ENCODE data around the gene PERM1.
A peak's percentile ranks its signal among the peaks of the same experiment; 100 is the strongest.

PERM1 gene

GRCh38 chr1:958823-959730 lies 22.8 kb downstream of the PERM1 start, which contains the start of gene NOC2L:
Gene NOC2L (minus strand): TSS chr1:959256. CDS start chr1:959240, 16 bp downstream.
- Histone ChIP-seq H3K27me3 (ENCODE audit: insufficient read depth, insufficient read length) (peaks cover 17% of the 10 kb centered on the region), H3K9me3 (ENCODE audit: insufficient read depth, low read length) (no peaks in the 10 kb centered on the region), H3K4me3 (ENCODE audit: insufficient read length, low read depth) (peak within 1 kb of the TSS; percentile 79), H3K9ac (ENCODE audit: insufficient read length, low read depth) (peak within 1 kb of the TSS; percentile 97), H3K36me3 (ENCODE audit: insufficient read depth, insufficient read length, low read length) (peaks cover 61% of the 10 kb centered on the region), H3K4me1 (ENCODE audit: insufficient read depth, insufficient read length) (peaks cover 7% of the 10 kb centered on the region)
- DNase-seq (ENCODE audit: low read depth, low spot score), result no peak
- TF ChIP-seq YY1 (IDR thresholded peaks at IDR 0.05; ENCODE audit: insufficient read depth, insufficient read length) (peak; percentile 51), SUZ12 (IDR thresholded peaks at IDR 0.05; ENCODE audit: extremely low read depth, insufficient read depth, insufficient read length) (no peak), ZNF274 (IDR thresholded peaks at IDR 0.05; ENCODE audit: low read depth, low read length) (no peak)

- TF ChIP-seq YY1 (IDR thresholded peaks at IDR 0.05; ENCODE audit: insufficient read depth, insufficient read length) (no peak), ZNF274 (IDR thresholded peaks at IDR 0.05; ENCODE audit: low read depth, low read length) (no peak), SUZ12 (IDR thresholded peaks at IDR 0.05; ENCODE audit: extremely low read depth, insufficient read depth, insufficient read length) (no peak)
- Histone ChIP-seq H3K9ac (ENCODE audit: insufficient read length, low read depth) (no peak overlapping the region), H3K4me3 (ENCODE audit: insufficient read length, low read depth) (no peak overlapping the region), H3K36me3 (ENCODE audit: insufficient read depth, insufficient read length, low read length) (peaks cover 64% of the 10 kb centered on the region), H3K4me1 (ENCODE audit: insufficient read depth, insufficient read length) (peaks cover 7% of the 10 kb centered on the region), H3K27me3 (ENCODE audit: insufficient read depth, insufficient read length) (peaks cover 15% of the 10 kb centered on the region), H3K9me3 (ENCODE audit: insufficient read depth, low read length) (no peaks in the 10 kb centered on the region)
- no peak for DNase-seq (ENCODE audit: low read depth, low spot score)
Observed at GRCh38 chr1:956636-957035, 25.3 kb downstream of the PERM1 start.

DNA sequence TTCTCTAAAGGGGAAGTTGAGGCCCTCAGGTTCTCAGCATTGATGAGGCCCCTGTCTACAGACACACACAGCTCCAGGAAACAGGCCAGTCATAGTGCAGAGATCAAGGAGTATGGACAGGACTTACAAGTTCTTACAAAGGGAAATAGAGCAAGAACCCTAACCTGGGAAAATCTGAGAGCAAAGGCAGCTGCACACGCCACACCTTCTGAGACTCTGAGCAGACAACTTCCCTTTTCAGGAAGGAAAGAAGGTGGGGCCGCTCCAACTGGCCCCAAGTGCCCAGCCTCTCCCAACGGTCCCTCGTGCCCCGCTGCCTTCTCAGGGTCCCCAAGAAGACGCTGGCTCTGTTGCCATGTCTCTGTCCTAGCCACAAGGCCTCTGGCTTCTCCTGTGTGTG lies 26.4 kb downstream of the PERM1 start:
- TF ChIP-seq SUZ12 (IDR thresholded peaks at IDR 0.05; ENCODE audit: extremely low read depth, insufficient read depth, insufficient read length), result no peak
- TF ChIP-seq ZNF274 (IDR thresholded peaks at IDR 0.05; ENCODE audit: low read depth, low read length), result no peak
- TF ChIP-seq YY1 (IDR thresholded peaks at IDR 0.05; ENCODE audit: insufficient read depth, insufficient read length), result no peak
- DNase-seq (ENCODE audit: low read depth, low spot score), result no peak
- Histone ChIP-seq H3K36me3 (ENCODE audit: insufficient read depth, insufficient read length, low read length) (peaks cover 72% of the 10 kb centered on the region), H3K4me1 (ENCODE audit: insufficient read depth, insufficient read length) (peaks cover 3% of the 10 kb centered on the region), H3K9me3 (ENCODE audit: insufficient read depth, low read length) (no peaks in the 10 kb centered on the region), H3K4me3 (ENCODE audit: insufficient read length, low read depth) (no peak overlapping the region), H3K9ac (ENCODE audit: insufficient read length, low read depth) (no peak overlapping the region), H3K27me3 (ENCODE audit: insufficient read depth, insufficient read length) (peaks cover 10% of the 10 kb centered on the region)

GRCh38 chr1:954927-955326 lies 27.0 kb downstream of the PERM1 start:
- DNase-seq (ENCODE audit: low read depth, low spot score), result no peak
- H3K4me3 ChIP-seq (ENCODE audit: insufficient read length, low read depth), result no peak overlapping the region
- H3K36me3 ChIP-seq (ENCODE audit: insufficient read depth, insufficient read length, low read length), result peaks cover 78% of the 10 kb centered on the region
- H3K4me1 ChIP-seq (ENCODE audit: insufficient read depth, insufficient read length), result peaks cover 3% of the 10 kb centered on the region
- peaks cover 7% of the 10 kb centered on the region for H3K27me3 ChIP-seq (ENCODE audit: insufficient read depth, insufficient read length)
- H3K9me3 ChIP-seq (ENCODE audit: insufficient read depth, low read length), result no peaks in the 10 kb centered on the region
- no peak overlapping the region for H3K9ac ChIP-seq (ENCODE audit: insufficient read length, low read depth)
- TF ChIP-seq SUZ12 (IDR thresholded peaks at IDR 0.05; ENCODE audit: extremely low read depth, insufficient read depth, insufficient read length), result no peak
- no peak for TF ChIP-seq ZNF274 (IDR thresholded peaks at IDR 0.05; ENCODE audit: low read depth, low read length)
- no peak for TF ChIP-seq YY1 (IDR thresholded peaks at IDR 0.05; ENCODE audit: insufficient read depth, insufficient read length)

DNA sequence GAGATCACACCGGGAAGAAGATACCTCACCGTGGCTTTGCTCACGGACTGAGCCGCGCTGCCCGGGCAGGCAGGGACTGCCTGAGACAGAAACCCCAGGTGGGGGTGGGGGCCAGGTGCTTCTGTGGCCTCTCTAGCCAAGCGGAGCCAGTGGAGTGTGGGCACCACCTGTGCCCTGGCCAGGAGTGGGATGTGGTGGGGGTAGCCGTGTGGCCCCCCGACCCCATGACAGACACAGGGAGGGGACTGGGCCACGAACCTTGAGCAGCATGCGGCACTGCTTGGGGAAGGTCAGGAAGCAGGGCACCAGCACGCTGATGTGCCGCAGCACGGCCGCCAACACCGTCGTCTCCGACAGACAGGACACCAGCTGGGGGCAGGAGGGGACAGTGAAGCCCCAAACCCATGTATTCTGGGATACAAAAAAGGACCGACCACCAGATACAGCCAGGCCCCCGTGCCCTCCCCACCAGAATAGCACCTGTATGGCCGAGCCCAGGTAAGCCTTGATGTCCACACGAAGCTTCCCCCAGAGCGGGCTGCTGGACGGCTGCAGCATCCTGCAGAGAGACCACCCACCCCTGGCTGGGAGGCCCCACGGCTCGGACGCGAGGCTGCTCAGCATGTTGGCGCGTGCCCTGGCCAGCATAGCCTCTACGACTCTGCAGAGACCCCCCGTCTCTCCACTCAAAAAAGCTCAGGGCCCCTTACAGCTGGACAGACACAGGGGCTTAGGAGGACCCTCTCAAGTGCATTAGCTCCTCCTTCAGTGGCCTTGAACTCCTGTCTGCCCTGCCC lies 28.2 kb downstream of the PERM1 start:
- Histone ChIP-seq H3K4me3 (ENCODE audit: insufficient read length, low read depth) (no peak overlapping the region), H3K27me3 (ENCODE audit: insufficient read depth, insufficient read length) (no peaks in the 10 kb centered on the region), H3K9ac (ENCODE audit: insufficient read length, low read depth) (no peak overlapping the region), H3K4me1 (ENCODE audit: insufficient read depth, insufficient read length) (peaks cover 3% of the 10 kb centered on the region), H3K9me3 (ENCODE audit: insufficient read depth, low read length) (no peaks in the 10 kb centered on the region), H3K36me3 (ENCODE audit: insufficient read depth, insufficient read length, low read length) (peaks cover 90% of the 10 kb centered on the region)
- no peak for TF ChIP-seq YY1 (IDR thresholded peaks at IDR 0.05; ENCODE audit: insufficient read depth, insufficient read length)
- TF ChIP-seq SUZ12 (IDR thresholded peaks at IDR 0.05; ENCODE audit: extremely low read depth, insufficient read depth, insufficient read length), result no peak
- no peak for TF ChIP-seq ZNF274 (IDR thresholded peaks at IDR 0.05; ENCODE audit: low read depth, low read length)
- no peak for DNase-seq (ENCODE audit: low read depth, low spot score)

DNA sequence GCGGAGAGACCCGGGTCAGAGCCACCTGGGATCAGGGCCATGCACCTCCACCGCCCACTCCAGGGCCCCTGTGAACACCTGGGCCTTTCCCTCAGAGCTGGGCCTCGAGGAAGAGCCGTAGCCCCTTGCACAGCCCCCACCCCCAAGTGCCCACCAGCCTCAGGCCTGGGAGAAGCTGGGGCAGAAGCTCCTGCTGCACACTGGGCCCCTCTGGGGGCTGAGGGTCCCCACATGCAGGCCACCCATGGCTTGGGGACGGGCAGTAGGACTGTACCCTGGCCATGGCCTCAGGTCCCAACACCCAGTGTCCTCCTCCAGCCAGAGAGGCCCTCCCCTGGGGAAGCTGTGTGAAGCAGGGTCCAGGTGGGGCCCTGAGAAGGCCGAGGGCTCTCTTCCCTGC lies 29.3 kb downstream of the PERM1 start:
- H3K9me3 ChIP-seq (ENCODE audit: insufficient read depth, low read length), result no peaks in the 10 kb centered on the region
- H3K4me3 ChIP-seq (ENCODE audit: insufficient read length, low read depth), result no peak overlapping the region
- no peak for DNase-seq (ENCODE audit: low read depth, low spot score)
- H3K9ac ChIP-seq (ENCODE audit: insufficient read length, low read depth), result no peak overlapping the region
- H3K36me3 ChIP-seq (ENCODE audit: insufficient read depth, insufficient read length, low read length), result peaks cover 99% of the 10 kb centered on the region
- TF ChIP-seq ZNF274 (IDR thresholded peaks at IDR 0.05; ENCODE audit: low read depth, low read length) (no peak), SUZ12 (IDR thresholded peaks at IDR 0.05; ENCODE audit: extremely low read depth, insufficient read depth, insufficient read length) (no peak), YY1 (IDR thresholded peaks at IDR 0.05; ENCODE audit: insufficient read depth, insufficient read length) (no peak)
- peaks cover under 1% of the 10 kb centered on the region for H3K4me1 ChIP-seq (ENCODE audit: insufficient read depth, insufficient read length)
- no peaks in the 10 kb centered on the region for H3K27me3 ChIP-seq (ENCODE audit: insufficient read depth, insufficient read length)

GRCh38 chr1:952201-952600 lies 29.7 kb downstream of the PERM1 start:
- H3K4me1 ChIP-seq (ENCODE audit: insufficient read depth, insufficient read length), result no peaks in the 10 kb centered on the region
- DNase-seq (ENCODE audit: low read depth, low spot score), result no peak
- TF ChIP-seq YY1 (IDR thresholded peaks at IDR 0.05; ENCODE audit: insufficient read depth, insufficient read length) (no peak), ZNF274 (IDR thresholded peaks at IDR 0.05; ENCODE audit: low read depth, low read length) (no peak)
- no peaks in the 10 kb centered on the region for H3K9me3 ChIP-seq (ENCODE audit: insufficient read depth, low read length)
- no peaks in the 10 kb centered on the region for H3K27me3 ChIP-seq (ENCODE audit: insufficient read depth, insufficient read length)
- peaks cover 99% of the 10 kb centered on the region for H3K36me3 ChIP-seq (ENCODE audit: insufficient read depth, insufficient read length, low read length)
- no peak overlapping the region for H3K9ac ChIP-seq (ENCODE audit: insufficient read length, low read depth)
- no peak overlapping the region for H3K4me3 ChIP-seq (ENCODE audit: insufficient read length, low read depth)
